ENCODE results near the gene SLC29A3. TPM values are rescaled to one million over a fixed set of nuclear protein-coding genes. Genes with fewer than 3 reads are reported as not detected.
"Not testable (repeated sequence)": the region's sequence is repeated elsewhere in the genome, so short reads cannot be mapped to it uniquely, and the experiment has no call there.

The SLC29A3 gene
- polyA plus RNA-seq, 5 donors = 6.8 to 10.3 (median 8.3) TPM

DNA sequence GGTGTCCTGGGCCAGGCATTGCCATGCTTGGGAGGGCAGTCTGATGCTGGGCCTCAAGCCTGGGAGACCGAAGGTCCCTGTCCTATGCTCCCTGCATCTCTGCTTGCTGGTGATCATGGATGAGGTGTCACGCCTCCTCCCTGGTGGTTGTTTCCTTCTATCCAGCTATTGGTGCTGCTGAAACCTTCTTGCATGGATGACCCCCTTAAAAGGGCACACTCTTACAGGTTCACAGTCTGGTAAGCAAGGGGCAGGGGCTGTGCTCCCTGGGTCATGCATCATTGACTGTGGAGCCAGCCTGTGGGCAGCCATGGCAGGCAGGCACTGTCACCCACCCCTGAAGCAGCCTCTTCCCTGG, 36.8 kb upstream of the SLC29A3 start:
- DNase-seq = no peak

DNA sequence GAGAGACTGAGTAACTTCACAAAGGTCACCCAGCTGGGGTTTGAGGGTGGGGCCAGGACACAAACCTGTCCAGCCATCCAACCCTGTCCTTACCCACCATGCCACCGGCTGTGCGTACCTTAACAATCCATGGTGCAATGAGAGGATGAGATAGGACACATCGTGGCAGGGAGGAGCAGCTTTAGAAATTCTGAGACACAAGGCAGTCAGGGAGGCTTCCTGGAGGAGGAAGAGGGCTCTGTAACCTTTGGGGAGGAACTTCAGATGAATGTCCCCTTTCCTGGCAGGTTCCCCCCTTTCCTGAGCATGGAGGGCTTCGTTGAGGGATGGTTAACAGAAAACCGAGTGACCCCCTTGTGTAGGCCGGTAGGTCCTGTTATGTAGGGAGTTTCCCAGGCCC, 35.6 kb upstream of the SLC29A3 start:
- DNase-seq = no peak

DNA sequence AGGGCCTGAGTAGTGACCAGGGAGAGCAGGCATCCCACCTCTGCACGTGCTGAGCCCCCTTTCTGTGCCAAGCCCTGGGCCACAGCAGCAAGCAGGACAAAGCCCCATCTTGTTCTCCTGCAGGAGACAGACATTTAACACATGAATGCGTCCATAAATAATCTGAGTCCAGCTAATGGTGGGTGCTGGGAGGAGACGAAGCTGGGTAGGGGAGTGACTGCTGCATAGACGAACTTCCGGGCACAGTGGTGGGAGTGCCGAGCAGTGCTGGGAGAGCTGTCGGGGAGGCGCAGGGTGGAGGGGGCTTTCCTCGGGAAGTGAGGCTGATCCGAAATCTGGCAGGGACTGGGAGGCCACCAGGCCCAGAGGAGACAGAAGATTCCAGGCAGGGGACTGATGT, 35.2 kb upstream of the SLC29A3 start:
- no peak for DNase-seq

DNA sequence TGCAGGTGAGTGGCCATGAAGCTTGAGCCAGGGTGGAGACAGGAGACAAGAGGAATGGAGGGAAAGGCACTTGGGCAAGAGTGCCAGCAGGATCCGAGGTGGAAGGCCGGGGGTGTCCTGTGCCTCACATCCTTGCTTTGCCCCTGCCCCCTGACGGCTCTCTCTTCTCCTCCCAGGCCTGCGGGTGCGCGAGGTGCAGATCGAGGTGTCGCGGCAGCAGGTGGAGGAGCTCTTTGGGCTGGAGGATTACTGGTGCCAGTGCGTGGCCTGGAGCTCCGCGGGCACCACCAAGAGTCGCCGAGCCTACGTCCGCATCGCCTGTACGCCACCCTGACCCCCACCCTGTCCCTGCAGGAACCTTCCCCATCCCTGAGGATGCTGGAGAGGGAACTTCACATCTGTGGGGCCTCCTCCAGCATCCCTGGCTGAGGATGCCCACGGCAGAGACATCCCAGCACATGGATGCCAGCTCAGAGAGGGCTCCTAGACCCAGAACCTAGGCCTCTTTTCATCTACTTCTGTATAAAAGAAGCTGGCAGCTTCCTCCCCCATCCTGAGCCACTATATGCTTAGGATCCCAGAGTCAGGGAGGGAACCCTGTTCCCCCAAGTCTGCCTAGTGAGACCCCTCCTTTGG, 34.4 kb upstream of the SLC29A3 start:
- no peak for DNase-seq

DNA sequence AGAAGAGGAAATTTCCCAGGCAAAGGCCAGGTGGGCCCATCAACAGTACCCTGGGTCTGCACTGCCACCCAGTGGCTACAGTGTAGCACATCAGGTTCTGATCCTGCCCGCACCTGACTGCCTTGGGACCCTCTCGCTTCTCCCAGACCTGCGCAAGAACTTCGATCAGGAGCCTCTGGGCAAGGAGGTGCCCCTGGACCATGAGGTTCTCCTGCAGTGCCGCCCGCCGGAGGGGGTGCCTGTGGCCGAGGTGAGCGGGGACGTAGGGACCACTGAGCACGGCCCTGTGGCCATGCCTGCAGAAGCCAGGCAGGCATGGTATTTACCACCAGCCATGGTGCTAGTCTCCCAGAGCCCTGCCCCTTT, 33.9 kb upstream of the SLC29A3 start:
- no peak for DNase-seq

DNA sequence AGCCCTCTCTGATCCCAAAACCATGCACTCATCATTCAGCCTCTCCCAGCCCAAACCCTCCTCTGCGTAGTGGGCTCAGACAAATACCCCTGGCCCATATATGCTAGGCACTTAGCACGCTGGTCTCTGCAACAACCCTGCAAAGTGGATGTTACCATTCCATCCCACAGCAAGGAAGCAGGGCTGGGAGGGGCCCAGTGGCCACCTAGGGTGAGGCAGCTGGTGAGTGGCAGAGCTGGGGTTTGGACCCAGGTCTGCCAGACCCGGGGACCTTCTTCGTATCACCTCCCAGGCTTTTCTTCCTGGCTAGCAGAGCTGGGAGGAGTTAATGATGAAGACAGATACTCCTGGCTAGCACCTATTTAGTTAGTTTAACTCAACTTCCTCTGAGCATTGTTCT, 33.1 kb upstream of the SLC29A3 start:
- DNase-seq = no peak

DNA sequence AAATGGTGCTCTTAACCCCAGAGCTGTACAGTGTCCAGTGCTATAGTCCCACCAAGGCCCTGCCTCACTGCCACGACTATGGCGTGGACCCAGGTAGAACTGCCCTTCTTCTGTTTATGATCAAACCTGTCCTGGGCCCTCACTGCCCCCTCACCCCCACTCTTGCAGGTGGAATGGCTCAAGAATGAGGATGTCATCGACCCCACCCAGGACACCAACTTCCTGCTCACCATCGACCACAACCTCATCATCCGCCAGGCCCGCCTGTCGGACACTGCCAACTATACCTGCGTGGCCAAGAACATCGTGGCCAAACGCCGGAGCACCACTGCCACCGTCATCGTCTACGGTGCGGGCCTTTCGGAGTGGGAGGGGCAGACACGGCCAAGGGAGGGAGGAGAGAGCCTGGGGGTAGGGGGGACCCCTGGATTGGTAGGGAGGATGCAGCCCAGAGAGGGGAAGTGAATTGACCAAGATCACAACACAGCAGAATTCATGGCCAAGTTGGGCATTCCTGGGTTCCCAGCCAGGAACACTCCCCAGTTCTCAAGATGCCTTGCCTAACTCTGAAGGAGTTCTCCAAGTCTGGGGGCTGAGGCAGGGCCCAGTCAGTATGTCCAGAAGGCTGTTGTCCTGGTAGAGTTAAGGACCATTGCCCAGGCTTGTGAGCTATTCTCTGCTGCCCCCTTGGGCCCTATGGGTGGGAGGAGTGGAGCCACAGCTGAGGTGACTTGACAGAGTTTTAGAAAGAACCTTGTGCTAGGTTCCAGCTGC, 32.4 kb upstream of the SLC29A3 start:
- no peak for DNase-seq

DNA sequence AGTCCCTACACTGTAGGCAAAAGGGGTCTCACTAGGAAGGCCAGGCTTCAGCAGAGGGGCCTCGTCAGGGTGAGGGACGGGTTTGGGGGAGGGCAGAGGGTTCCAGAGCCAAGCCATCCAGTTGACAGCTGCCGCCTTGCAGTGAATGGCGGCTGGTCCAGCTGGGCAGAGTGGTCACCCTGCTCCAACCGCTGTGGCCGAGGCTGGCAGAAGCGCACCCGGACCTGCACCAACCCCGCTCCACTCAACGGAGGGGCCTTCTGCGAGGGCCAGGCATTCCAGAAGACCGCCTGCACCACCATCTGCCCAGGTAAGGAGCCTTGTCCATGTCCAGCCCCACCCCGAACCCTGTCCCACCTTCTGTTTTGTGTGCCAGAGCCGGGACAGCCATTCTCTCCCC, 31.6 kb upstream of the SLC29A3 start:
- no peak for DNase-seq

DNA sequence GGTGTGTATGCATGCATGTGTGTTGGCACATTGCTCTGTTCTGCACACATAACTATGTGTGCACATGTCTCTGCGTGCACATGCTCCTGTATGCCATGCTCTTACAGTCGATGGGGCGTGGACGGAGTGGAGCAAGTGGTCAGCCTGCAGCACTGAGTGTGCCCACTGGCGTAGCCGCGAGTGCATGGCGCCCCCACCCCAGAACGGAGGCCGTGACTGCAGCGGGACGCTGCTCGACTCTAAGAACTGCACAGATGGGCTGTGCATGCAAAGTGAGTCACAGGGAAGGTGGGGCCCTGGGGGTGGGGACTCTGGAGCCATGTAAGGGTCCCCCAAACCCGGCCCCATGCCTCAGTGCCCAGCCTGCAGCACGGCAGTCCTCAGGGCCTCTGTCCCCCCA, 30.6 kb upstream of the SLC29A3 start:
- no peak for DNase-seq

DNA sequence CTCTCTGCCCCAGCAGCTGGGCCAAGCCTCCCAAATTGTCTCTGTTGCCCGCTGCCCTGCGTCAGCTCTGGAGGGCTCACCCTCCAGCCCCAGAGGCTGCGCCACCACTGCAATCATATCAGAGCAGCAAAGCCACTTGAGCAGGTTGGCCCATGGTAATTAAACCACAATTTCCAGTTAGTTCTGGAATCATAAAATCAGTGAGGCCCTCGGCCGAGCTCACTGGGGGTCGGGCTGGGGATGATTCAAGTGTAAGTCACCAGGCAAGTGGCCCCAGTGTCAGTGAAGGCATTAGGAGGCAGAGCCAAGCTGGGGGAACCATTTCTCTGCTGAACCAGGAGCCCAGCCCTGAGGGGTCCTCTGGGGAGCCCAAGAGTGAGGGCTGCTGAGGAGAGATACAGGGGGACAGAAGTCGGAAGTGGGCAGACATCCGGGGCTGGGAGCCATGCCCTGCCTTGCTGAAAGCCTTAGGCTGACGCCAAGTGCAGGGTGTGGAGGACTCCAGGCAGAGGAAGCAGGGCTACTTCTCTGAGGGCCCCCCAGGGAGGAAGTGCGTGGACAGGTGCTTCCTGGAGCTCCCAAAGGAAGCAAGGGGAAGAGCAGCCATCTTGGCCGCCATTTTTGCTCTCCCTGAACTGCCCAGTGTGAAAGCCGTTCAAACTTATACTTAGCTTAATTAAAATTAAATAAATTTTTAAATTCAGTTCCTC, 29.5 kb upstream of the SLC29A3 start:
- no peak for DNase-seq

DNA sequence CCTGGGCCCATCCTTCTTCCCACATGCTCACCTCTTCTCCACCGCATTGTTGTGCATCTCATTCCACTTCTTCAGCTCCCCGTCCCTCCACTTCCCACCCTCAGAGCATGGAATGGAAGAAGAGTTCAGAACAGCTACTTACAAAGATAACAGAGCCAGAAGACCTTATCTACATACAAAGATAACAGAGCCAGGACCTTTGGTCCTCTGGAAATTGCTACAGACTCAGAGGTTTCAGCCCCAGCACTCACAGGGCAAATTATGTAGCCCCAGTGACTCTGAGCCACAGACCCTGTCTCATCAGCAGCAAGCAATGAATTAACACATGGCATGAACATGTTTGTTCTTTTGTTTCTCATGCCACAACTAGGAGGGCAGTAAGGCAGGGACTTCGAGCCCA, 28.7 kb upstream of the SLC29A3 start:
- DNase-seq = no peak

DNA sequence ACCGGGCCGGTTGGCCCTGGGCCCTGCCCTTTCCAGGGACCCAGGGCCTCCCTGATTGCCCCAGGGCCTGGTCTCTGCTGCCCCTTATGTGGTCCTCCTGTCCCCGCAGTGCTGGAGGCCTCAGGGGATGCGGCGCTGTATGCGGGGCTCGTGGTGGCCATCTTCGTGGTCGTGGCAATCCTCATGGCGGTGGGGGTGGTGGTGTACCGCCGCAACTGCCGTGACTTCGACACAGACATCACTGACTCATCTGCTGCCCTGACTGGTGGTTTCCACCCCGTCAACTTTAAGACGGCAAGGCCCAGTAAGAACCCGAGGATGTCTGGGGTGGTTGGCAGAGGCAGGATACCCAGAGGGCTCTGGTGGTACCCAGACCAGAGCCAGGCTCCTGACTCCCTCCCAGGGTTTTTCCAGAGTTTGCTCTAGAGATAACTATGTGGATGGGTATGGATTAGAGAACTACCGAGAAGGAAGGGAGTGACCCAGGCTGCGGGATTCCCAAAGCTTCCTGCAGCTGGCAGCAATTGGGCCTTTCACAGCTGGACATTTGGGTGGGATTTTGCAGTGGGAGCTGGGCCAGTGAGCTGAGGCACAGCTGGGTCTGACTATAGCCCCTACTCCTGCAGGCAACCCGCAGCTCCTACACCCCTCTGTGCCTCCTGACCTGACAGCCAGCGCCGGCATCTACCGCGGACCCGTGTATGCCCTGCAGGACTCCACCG, 28.1 kb upstream of the SLC29A3 start:
- no peak for DNase-seq

DNA sequence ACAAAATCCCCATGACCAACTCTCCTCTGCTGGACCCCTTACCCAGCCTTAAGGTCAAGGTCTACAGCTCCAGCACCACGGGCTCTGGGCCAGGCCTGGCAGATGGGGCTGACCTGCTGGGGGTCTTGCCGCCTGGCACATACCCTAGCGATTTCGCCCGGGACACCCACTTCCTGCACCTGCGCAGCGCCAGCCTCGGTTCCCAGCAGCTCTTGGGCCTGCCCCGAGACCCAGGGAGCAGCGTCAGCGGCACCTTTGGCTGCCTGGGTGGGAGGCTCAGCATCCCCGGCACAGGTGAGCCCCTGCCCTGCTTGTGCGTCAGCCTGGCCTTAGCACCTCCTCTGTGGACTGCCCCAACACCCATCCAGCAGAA, 27.5 kb upstream of the SLC29A3 start:
- no peak for DNase-seq

DNA sequence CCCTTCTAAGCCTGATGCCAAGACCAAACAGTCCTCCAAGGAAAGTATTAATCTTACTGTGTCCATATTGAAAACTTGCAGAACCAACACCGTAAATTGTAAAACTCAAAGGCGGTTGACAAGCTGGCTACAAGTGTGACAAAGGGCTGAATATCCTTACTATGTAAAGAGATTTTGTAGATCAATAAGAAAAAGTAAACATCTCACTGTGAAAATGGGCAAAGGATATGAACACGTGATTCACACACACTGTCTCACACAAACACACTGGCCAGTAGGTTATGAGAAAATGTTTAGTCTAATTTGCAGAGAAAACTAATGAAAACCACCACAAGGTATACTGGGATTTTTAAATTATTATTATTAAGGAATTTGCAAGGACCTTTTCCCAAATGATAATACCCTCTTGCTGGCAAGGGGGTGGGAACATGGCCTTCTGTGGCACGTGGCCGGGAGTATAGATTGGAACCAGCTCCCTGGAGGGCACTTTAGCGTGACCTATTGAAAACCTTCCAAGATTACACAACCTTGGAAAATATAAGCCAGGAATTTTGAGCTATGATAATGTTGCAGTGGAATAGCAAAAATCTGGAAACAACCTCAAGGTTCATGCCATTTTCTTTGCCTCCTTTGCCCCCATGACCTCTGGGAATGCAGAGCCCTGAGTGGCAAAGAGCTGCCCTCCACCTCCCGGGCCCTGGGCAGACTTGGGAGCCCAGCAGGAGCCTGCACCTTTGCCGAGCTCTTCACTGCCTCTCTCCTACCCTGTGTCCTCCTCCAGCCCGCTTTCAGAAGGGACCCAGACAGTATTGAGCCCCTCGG, 26.2 kb upstream of the SLC29A3 start:
- DNase-seq = no peak

DNA sequence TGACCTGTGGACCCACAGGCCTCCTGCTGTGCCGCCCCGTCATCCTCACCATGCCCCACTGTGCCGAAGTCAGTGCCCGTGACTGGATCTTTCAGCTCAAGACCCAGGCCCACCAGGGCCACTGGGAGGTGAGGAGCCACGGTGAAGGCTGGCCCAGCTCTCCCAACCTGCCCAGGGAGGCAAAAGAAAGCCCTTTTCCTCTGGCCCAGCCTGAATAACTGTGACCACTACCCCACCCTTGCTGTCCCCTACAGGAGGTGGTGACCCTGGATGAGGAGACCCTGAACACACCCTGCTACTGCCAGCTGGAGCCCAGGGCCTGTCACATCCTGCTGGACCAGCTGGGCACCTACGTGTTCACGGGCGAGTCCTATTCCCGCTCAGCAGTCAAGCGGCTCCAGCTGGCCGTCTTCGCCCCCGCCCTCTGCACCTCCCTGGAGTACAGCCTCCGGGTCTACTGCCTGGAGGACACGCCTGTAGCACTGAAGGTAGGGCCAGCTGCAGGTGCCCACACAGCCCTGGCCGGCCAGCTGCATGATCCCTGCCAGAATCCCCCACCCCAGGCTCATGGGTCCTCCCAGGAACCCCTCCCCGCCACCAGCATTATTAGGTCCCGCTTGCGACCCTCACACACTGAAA, 25.5 kb upstream of the SLC29A3 start:
- no peak for DNase-seq

DNA sequence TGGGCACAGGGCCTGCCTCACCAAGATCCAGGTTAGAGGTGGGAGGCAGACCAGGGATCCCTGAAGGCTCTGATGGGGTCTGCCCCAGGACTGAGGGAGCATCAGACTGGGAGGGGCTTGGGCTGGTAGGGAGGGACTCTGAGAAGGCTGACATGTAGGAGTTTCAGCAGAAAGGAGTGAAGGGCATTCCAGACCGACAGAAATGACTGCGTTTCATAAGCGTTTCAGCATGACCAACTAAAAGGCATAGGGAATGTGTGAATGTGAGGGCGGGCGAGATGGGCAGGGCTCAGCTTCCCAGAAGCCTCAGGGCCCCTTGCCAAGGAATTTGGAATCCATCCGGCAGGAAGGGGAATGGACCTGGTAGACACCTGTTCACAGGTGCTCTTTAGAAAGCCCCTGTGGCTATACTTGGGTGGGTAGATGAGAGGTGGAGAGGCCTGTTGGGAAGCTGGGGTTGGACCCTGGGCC, 24.9 kb upstream of the SLC29A3 start:
- no peak for DNase-seq

DNA sequence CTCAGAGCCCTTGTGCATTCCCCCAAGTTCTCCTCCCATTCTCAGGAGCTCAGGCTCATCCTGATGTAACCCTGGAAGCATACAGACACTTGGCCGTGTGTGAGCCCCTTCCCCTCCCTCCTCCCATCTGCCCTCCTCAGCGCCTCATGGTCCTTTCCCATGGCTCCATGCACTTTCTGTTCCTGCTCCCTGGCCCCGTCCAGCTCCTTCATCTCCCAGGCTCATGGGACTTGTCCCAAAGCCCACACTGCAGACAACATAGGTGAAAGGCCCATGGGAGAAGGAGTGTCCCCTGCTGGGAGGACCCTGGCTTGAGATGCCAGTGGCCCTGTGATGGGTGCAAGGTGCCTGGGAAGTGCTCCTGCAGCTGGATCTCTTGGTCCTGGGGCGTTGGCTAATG, 24.2 kb upstream of the SLC29A3 start:
- DNase-seq = no peak

DNA sequence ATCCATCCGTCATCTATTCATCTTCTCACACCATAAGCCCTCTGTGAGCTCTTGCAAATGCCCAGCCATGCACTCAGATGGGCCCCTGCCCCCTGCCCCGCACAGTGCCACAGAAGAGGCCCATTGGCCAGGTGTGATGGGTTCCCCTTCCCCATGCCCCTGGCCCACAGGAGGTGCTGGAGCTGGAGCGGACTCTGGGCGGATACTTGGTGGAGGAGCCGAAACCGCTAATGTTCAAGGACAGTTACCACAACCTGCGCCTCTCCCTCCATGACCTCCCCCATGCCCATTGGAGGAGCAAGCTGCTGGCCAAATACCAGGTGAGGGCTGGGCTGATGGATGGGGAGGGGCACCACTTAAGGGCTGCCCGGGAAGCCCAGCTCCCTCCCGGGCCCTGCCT, 23.4 kb upstream of the SLC29A3 start:
- no peak for DNase-seq

DNA sequence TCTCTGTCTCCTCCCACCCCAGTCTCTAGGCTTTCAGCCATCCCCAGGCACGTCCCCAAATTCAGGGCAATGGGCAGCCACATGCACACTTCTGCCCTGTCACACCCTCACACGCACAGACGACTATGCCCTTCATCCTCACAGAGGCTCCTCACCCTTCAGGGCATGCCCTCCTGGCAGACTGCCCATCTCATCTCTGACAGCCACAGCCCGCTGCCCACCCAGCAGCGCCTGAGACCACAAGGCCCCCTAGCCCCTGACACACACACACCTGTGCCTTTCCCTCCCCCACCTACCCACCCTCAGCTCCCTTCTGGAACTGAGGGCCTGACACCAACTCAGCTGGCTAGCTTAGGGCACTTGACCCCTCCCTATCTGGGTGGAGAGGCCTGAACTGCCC, 23.0 kb upstream of the SLC29A3 start:
- no peak for DNase-seq

DNA sequence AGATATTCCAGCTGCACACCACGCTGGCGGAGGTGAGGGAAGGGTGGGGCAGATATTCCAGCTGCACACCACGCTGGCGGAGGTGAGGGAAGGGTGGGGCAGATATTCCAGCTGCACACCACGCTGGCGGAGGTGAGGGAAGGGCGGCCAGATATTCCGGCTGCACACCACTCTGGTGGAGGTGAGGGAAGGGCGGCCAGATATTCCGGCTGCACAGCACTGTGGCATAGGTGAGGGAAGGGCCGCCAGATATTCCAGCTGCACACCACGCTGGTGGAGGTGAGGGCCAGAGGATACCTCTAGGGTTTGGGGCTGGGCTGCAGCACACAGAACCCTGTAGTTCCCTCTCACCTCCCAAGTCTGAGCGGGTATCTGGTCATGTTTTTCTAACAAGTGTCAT, 22.2 kb upstream of the SLC29A3 start:
- not testable (repeated sequence) for DNase-seq

DNA sequence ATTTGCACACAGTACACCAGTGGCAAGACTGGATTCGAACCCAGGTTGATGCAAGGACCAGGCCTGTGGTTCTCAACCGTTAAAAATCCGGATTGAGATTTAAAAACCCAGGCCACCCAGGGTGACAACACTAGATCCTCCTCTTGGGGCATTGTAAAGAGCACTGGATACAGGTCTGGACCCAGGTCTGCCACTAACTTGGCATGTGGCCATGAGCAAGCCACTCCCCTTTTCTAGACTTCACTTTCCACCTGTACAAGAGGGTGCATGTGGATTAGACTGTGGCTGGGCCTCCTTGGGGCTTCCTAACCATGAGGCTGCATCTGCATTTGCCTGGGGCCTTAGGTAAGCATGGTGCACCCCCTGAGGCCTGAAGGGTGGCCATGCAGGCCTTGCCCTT, 21.7 kb upstream of the SLC29A3 start:
- no peak for DNase-seq
